SH-SY5Y (cell line): ENCODE measurements around the gene RELT.

Source experiments
- GATA2 ChIP-seq: IDR thresholded peaks from 2 replicates; pipeline ENCODE4 v1.6.1; 2011; ENCODE audit warnings: mild to moderate bottlenecking, low read depth, low read length
- GATA3 ChIP-seq: IDR thresholded peaks from 2 replicates; pipeline ENCODE4 v1.6.1; 2011; ENCODE audit warnings: low read depth, mild to moderate bottlenecking, low read length, moderate library complexity

Gene RELT

GRCh38 chr11:73388265-73389133, 12.3 kb downstream of the RELT start:
- no peak for TF ChIP-seq GATA2
- no peak for TF ChIP-seq GATA3

GRCh38 chr11:73389134-73389525, 12.9 kb downstream of the RELT start:
- no peak for TF ChIP-seq GATA3
- TF ChIP-seq GATA2, result no peak

GRCh38 chr11:73389916-73390315, 13.7 kb downstream of the RELT start:
- no peak for TF ChIP-seq GATA3

- TF ChIP-seq GATA3 (no peak), GATA2 (no peak)
Observed at GRCh38 chr11:73390601-73391565, 14.7 kb downstream of the RELT start.

GRCh38 chr11:73391665-73392064, 15.5 kb downstream of the RELT start:
- TF ChIP-seq GATA2, result no peak
- no peak for TF ChIP-seq GATA3

- TF ChIP-seq GATA3 (no peak), GATA2 (no peak)
Observed at GRCh38 chr11:73392108-73393010, 16.2 kb downstream of the RELT start.

GRCh38 chr11:73393011-73393380, 16.8 kb downstream of the RELT start:
- TF ChIP-seq GATA3 (no peak), GATA2 (no peak)

GRCh38 chr11:73393479-73394415, 17.5 kb downstream of the RELT start:
- no peak for TF ChIP-seq GATA3
- TF ChIP-seq GATA2, result no peak

- no peak for TF ChIP-seq GATA2
- TF ChIP-seq GATA3, result no peak
Observed at GRCh38 chr11:73394416-73395296, 18.5 kb downstream of the RELT start.

- TF ChIP-seq GATA2, result no peak
- no peak for TF ChIP-seq GATA3
Observed at GRCh38 chr11:73395297-73396208, 19.4 kb downstream of the RELT start.

- TF ChIP-seq GATA2 (no peak), GATA3 (no peak)
Observed at GRCh38 chr11:73396251-73396930, 20.2 kb downstream of the RELT start.
